AG04450 (cell line): ENCODE results near the gene HTD2. TPM values are rescaled to one million over a fixed set of nuclear protein-coding genes. Genes with fewer than 3 reads are reported as not detected.

ENCODE experiments used
- CTCF ChIA-PET: fragments of 300-600, 350-600 bp; formaldehyde crosslinking; extraction: SDS; loops from one replicate; lab custom pipeline; 2022; ENCODE audit warnings: antibody characterized with exemption, inconsistent platforms; lab: Charles Lee
- POLR2A ChIA-PET: fragments of 350-600 bp; formaldehyde crosslinking; extraction: SDS; loops from one replicate; lab custom pipeline; 2021; ENCODE audit warnings: antibody characterized with exemption, inconsistent platforms; lab: Yijun Ruan, JAX
- DNase-seq: peaks from one replicate; pipeline ENCODE4 v3.0.0-alpha.2; 2011; ENCODE audit warnings: low read depth, low spot score
- H3K27ac ChIP-seq: one replicate; pipeline ENCODE4 v1.5.1; 2012; ENCODE audit warnings: low read depth, low read length, control low read depth
- H3K27me3 ChIP-seq: one replicate; pipeline ENCODE4 v1.6.0; 2012; ENCODE audit warnings: low read length; ENCODE audit not compliant: control insufficient read depth, insufficient read depth
- H3K4me3 ChIP-seq: 2 replicates; pipeline ENCODE4 v1.5.1; 2011; ENCODE audit warnings: mild to moderate bottlenecking, low read depth, low read length, control low read depth
- H3K9me3 ChIP-seq: 2 replicates; pipeline ENCODE4 v1.5.1; 2012; ENCODE audit warnings: low read length; ENCODE audit not compliant: control insufficient read depth, insufficient read depth
- polyA plus RNA-seq: library from polyadenylated mRNA; depleted of rRNA; stranded (reverse); fragments of >200 nt; gene quantifications from 2 replicates; pipeline ENCODE4 v1.2.3, GENCODE V29; 2011
- TF ChIP-seq, protein P1 (sequence below): IDR thresholded peaks from 2 replicates; pipeline ENCODE4 v1.5.1; 2011; ENCODE audit warnings: low read depth, low read length, control low read depth, inconsistent platforms

Gene HTD2
- polyA plus RNA-seq, 1 experiment, result 9.6 TPM

DNA sequence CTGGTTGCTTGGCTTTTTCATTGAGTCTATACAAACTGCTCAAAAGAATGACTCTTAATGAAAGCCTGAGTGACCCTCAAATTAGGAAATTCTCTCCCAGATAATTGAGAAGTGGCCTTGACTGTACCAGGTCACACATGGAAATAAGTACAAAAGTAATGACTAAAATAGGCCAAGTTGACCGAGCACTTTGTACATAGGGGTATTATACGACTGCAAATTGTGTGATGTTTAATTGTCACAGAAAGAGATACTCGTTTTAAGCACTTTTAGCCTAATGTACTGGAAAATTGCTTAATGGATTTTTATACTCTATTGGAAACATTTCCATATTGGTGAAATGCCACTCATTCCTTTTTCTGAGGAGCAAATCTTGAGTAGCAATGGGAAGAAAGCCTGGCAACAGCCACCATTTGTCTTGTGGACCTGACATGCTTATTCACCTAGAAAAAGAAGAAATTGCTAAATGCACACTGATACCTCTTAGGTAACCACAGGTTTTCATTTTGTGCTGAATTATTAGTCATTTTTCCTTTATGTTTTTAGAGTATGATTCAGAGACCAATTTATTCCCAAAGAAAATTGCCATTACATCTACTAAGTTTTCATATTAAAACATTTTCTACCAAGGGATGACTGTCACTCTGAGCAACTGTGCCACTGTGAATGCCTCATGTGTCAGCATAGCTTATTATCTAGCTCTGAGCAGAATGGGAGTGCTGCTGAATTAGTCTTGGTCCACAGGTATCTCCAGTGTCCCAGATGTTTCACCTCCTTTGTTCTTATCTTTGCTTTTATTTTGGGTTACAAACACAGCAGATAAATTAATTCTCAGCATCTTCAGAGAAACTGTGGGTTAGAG lies 17.4 kb downstream of the HTD2 start:
- CTCF ChIA-PET, result interaction anchor here (1.4 to 2.7 kb wide), 3 partner anchors 17 to 167 kb away, joined by 3 to 19 read pairs (median 16); partner anchors contain the start of genes HTD2 and RPP14
- POLR2A ChIA-PET, result interaction anchor here (1.3 kb wide), 1 partner anchor 17 kb away, joined by 4 read pairs; the partner anchor contains the start of genes HTD2 and RPP14
- Histone ChIP-seq H3K27ac (no peak overlapping the region), H3K4me3 (no peak overlapping the region), H3K9me3 (no peaks in the 10 kb centered on the region), H3K27me3 (no peaks in the 10 kb centered on the region)
- no peak for DNase-seq
- TF ChIP-seq, protein P1, sequence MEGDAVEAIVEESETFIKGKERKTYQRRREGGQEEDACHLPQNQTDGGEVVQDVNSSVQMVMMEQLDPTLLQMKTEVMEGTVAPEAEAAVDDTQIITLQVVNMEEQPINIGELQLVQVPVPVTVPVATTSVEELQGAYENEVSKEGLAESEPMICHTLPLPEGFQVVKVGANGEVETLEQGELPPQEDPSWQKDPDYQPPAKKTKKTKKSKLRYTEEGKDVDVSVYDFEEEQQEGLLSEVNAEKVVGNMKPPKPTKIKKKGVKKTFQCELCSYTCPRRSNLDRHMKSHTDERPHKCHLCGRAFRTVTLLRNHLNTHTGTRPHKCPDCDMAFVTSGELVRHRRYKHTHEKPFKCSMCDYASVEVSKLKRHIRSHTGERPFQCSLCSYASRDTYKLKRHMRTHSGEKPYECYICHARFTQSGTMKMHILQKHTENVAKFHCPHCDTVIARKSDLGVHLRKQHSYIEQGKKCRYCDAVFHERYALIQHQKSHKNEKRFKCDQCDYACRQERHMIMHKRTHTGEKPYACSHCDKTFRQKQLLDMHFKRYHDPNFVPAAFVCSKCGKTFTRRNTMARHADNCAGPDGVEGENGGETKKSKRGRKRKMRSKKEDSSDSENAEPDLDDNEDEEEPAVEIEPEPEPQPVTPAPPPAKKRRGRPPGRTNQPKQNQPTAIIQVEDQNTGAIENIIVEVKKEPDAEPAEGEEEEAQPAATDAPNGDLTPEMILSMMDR, result no peak

DNA sequence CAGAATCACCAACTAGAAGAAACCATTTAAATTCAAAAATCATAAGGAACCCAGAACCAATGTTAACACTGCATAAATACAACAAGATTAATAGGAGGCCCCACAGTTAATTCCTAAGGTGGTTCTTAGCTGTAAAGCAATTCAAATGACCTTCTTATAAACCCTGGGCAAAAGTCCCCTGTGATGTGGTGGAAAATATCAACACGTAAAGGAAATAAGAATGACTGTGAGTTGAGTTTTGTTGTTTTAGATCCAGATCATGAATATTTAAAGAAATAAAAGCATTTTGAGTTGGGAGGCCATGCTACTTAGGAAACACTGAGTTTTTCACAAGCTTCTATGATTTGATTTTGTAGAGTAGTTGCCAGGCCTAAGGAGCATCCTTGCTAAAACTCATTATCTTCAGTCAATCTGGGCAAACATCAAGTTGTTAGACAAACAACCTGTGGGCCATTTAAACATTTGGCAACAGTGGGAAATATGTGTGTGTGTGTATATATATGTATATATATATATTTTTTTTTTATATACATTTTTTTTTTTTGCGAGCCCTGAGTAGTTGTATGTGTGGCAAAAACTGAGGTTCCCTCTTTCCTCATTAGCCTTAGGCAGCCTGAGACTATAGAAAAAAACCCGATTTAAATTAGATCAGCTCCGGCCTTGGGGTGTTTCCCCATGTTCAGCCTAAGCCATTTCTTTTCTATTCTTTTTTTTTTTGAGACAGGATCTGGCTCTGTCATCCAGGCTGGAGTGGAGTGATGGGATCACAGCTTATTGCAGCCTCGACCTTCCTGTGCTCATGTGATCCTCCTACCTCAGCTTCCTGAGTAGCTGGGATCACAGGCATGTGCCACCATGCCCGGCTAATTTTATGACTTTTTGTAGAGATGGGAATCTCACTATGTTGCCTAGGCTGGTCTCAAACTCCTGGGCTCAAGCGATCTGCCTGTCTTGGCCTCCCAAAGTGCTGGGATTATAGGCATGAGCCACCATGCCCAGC lies 18.4 kb downstream of the HTD2 start:
- TF ChIP-seq, protein P1, result no peak
- CTCF ChIA-PET, result interaction anchor here (0.6 to 2.7 kb wide), 5 partner anchors 11 to 166 kb away, joined by 3 to 19 read pairs (median 5); partner anchors contain the start of genes HTD2 and RPP14
- no peaks in the 10 kb centered on the region for H3K9me3 ChIP-seq
- H3K4me3 ChIP-seq, result no peak overlapping the region
- no peaks in the 10 kb centered on the region for H3K27me3 ChIP-seq
- no peak for DNase-seq
- H3K27ac ChIP-seq, result no peak overlapping the region
- POLR2A ChIA-PET, result interaction anchor here (0.6 to 1.3 kb wide), 4 partner anchors 10 to 108 kb away, joined by 3 to 4 read pairs (median 4); partner anchors contain the start of genes HTD2 and RPP14

DNA sequence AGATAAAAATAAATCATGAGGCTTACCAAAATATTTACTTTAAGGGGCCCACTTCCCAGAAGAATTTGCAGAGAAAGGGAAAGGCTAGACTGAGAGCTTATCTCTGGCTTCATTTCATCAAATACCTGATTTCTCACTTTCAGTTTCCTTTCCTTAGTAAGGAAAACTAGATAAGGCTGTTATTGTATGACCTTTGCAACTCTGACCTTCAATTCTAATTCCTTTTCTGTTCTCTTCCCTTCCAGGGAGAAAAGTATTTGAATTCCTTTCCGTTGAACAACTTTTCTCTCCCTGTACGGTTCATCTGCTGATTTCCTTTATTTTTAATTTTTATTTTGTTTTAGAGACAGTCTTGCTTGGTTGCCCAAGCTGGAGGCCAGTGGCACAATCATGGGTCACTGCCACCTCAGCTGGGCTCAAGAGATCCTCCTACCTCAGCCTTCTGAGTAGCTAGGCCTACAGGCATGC lies 19.2 kb downstream of the HTD2 start:
- no peak for DNase-seq
- Histone ChIP-seq H3K9me3 (no peaks in the 10 kb centered on the region), H3K4me3 (no peak overlapping the region), H3K27me3 (no peaks in the 10 kb centered on the region), H3K27ac (peak overlapping the region; percentile 57)
- ChIA-PET POLR2A (interaction anchor here (0.6 to 1.0 kb wide), 3 partner anchors 9 to 202 kb away, joined by 3 to 4 read pairs (median 4); no protein-coding TSS in a partner anchor), CTCF (interaction anchor here (2.0 to 2.7 kb wide), 3 partner anchors 10 to 90 kb away, joined by 5 to 19 read pairs (median 16); partner anchors contain the start of genes HTD2 and RPP14)
- TF ChIP-seq, protein P1, result no peak

DNA sequence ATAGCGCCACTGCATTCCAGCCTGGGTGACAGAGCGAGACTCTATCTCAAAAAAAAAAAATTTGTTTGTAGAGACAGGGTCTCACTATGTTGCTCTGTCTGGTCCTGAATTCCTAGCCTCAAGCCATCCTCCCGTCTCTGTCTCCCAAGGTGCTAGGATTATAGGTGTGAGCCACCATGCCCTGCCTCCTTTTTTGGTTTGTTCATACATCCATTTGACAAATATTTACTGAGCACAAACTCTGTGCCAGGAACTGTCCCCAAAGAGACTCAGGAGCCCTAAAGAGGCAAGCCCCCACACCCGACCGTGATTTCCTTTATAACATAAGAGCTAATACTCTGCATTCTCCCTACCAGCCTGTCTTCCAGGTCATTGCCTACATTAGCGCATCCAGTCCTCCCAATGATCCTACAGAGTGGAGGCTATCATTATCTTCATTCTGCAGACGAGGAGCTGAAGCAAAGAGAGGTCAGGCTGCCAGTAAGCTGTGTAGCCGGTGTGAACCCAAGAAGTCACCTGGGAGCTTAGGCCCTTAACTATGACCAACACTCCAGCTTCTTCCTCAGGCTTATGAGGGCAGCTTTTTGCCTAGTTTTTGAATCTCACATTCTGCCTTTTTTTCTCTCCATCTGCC lies 20.1 kb downstream of the HTD2 start:
- POLR2A ChIA-PET, result interaction anchor here (0.6 kb wide), 1 partner anchor 8 kb away, joined by 8 read pairs; no protein-coding TSS in a partner anchor
- Histone ChIP-seq H3K4me3 (no peak overlapping the region), H3K27ac (no peak overlapping the region), H3K27me3 (no peaks in the 10 kb centered on the region), H3K9me3 (no peaks in the 10 kb centered on the region)
- TF ChIP-seq, protein P1, result no peak
- DNase-seq, result no peak
- CTCF ChIA-PET, result interaction anchor here (0.9 to 2.4 kb wide), 4 partner anchors 9 to 165 kb away, joined by 3 to 16 read pairs (median 7); partner anchors contain the start of genes HTD2, KCTD6 and RPP14
